Measurements from ENCODE around the gene NUAK1. TPM values are rescaled to one million over a fixed set of nuclear protein-coding genes. Genes with fewer than 3 reads are reported as not detected.
A peak's percentile ranks its signal among the peaks of the same experiment; 100 is the strongest.

The NUAK1 gene
- total RNA-seq, 1 donor from 2014 or later: 42.1 TPM

- no peak for DNase-seq (ENCODE audit: missing footprints)
- no peak for ATAC-seq
- intact Hi-C loops (cut with DNase I): loop anchor here (2.0 to 10.0 kb wide), 6 partner anchors 54 to 330 kb away; no protein-coding TSS in a partner anchor
These were observed 3.7 kb downstream of the NUAK1 start for GRCh38 chr12:106135075-106135474.

- DNase-seq (ENCODE audit: missing footprints) (no peak), ATAC-seq (no peak)
- intact Hi-C loops (cut with DNase I): loop anchor here (2.0 to 10.0 kb wide), 2 partner anchors 54 to 330 kb away; no protein-coding TSS in a partner anchor
These were observed 4.3 kb downstream of the NUAK1 start for GRCh38 chr12:106134294-106134949.

- DNase-seq (ENCODE audit: missing footprints): no peak
- intact Hi-C loops (cut with DNase I): loop anchor here (2.0 to 10.0 kb wide), 2 partner anchors 53 to 329 kb away; no protein-coding TSS in a partner anchor
- ATAC-seq: no peak
These were observed 5.3 kb downstream of the NUAK1 start for GRCh38 chr12:106133136-106134087.

GRCh38 chr12:106132175-106133135, 6.3 kb downstream of the NUAK1 start:
- intact Hi-C loops (cut with DNase I): loop anchor here (10.0 kb wide), 1 partner anchor 328 kb away; no protein-coding TSS in a partner anchor
- ATAC-seq (no peak), DNase-seq (ENCODE audit: missing footprints) (no peak)

- no peak for DNase-seq (ENCODE audit: missing footprints)
- ATAC-seq: no peak
These were observed 7.1 kb downstream of the NUAK1 start for GRCh38 chr12:106131676-106132075.

GRCh38 chr12:106130474-106131113, 8.2 kb downstream of the NUAK1 start:
- DNase-seq (ENCODE audit: missing footprints): no peak
- intact Hi-C loops (cut with DNase I): loop anchor here (10.0 kb wide), 1 partner anchor 326 kb away; no protein-coding TSS in a partner anchor
- ATAC-seq: no peak

More at GRCh38 chr12:106131676-106132075, 7.1 kb downstream of the NUAK1 start:
- intact Hi-C loops (cut with DNase I): loop anchor here (10.0 kb wide), 1 partner anchor 327 kb away; no protein-coding TSS in a partner anchor

GRCh38 chr12:106128585-106129328, 10.0 kb downstream of the NUAK1 start:
- ATAC-seq: no peak
- intact Hi-C loops (cut with DNase I): no loop called here
- DNase-seq (ENCODE audit: missing footprints): no peak

- no peak for ATAC-seq
- no peak for DNase-seq (ENCODE audit: missing footprints)
- intact Hi-C loops (cut with DNase I): no loop called here
These were observed 11.2 kb downstream of the NUAK1 start for GRCh38 chr12:106127338-106128126.

GRCh38 chr12:106126441-106127337, 12.1 kb downstream of the NUAK1 start:
- ATAC-seq (no peak), DNase-seq (ENCODE audit: missing footprints) (no peak)
- intact Hi-C loops (cut with DNase I): no loop called here

- ATAC-seq: no peak
- intact Hi-C loops (cut with DNase I): no loop called here
- DNase-seq (ENCODE audit: missing footprints): no peak
These were observed 13.2 kb downstream of the NUAK1 start for GRCh38 chr12:106125351-106126095.

GRCh38 chr12:106123551-106124081, 15.1 kb downstream of the NUAK1 start:
- DNase-seq (ENCODE audit: missing footprints): peak; percentile 75
- ATAC-seq: peak; percentile 88
- intact Hi-C loops (cut with DNase I): loop anchor here (5.0 kb wide), 1 partner anchor 141 kb away; no protein-coding TSS in a partner anchor

- no peak for DNase-seq (ENCODE audit: missing footprints)
- ATAC-seq: peak; percentile 6
- intact Hi-C loops (cut with DNase I): loop anchor here (5.0 kb wide), 1 partner anchor 141 kb away; no protein-coding TSS in a partner anchor
These were observed 15.6 kb downstream of the NUAK1 start for GRCh38 chr12:106123110-106123509.

- ATAC-seq: no peak
- DNase-seq (ENCODE audit: missing footprints): no peak
- intact Hi-C loops (cut with DNase I): loop anchor here (5.0 kb wide), 1 partner anchor 140 kb away; no protein-coding TSS in a partner anchor
These were observed 16.8 kb downstream of the NUAK1 start for GRCh38 chr12:106122004-106122403.

GRCh38 chr12:106120519-106121105, 18.1 kb downstream of the NUAK1 start:
- peak; percentile 77 for DNase-seq (ENCODE audit: missing footprints)
- ATAC-seq: peak; percentile 53
- intact Hi-C loops (cut with DNase I): loop anchor here (5.0 kb wide), 1 partner anchor 138 kb away; no protein-coding TSS in a partner anchor

All from Right ventricle myocardium inferior (tissue), 1 donor.